COLO668 (cell line): ENCODE results near the gene TREM1.

Experiments
- DNase-seq: peaks from one replicate; lab custom pipeline; 2025; ENCODE audit not compliant: unreplicated experiment; lab: John Stamatoyannopoulos, UW

Gene TREM1

GRCh38 chr6:41286544-41287346 lies at the start of gene TREM1:
Gene TREM1 (minus strand): TSS chr6:41286682. CDS start chr6:41286655, 27 bp downstream.
- DNase-seq: no peak

GRCh38 chr6:41335943-41336342 lies 49.5 kb upstream of the TREM1 start:
- DNase-seq: no peak

DNA sequence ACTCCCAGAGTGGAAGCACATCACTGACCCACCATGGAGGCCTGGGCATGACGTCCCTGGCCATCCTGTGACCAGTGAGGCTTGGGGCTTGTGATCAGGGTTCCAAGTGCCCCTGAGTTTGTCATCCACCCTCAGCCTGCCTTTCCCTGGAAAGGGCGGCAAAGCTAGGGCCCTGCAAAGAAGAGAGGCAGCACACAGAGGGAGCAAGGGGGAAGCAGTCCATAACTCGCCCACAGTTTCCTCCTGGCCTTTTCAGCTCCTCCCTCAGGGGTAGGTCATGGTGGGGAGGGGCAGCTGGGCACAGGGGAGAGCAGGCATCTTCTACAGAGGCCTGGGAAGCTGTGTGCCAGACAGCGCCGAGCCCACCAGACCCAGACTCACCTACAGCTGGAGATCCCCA lies 48.8 kb upstream of the TREM1 start, which contains the start of gene NCR2:
Gene NCR2 (plus strand): TSS at position 313 of the 400 bp plus-strand sequence. CDS start 269 bp downstream, outside the sequence.
- DNase-seq: no peak

GRCh38 chr6:41334482-41335040 lies 48.1 kb upstream of the TREM1 start:
- DNase-seq: no peak

DNA sequence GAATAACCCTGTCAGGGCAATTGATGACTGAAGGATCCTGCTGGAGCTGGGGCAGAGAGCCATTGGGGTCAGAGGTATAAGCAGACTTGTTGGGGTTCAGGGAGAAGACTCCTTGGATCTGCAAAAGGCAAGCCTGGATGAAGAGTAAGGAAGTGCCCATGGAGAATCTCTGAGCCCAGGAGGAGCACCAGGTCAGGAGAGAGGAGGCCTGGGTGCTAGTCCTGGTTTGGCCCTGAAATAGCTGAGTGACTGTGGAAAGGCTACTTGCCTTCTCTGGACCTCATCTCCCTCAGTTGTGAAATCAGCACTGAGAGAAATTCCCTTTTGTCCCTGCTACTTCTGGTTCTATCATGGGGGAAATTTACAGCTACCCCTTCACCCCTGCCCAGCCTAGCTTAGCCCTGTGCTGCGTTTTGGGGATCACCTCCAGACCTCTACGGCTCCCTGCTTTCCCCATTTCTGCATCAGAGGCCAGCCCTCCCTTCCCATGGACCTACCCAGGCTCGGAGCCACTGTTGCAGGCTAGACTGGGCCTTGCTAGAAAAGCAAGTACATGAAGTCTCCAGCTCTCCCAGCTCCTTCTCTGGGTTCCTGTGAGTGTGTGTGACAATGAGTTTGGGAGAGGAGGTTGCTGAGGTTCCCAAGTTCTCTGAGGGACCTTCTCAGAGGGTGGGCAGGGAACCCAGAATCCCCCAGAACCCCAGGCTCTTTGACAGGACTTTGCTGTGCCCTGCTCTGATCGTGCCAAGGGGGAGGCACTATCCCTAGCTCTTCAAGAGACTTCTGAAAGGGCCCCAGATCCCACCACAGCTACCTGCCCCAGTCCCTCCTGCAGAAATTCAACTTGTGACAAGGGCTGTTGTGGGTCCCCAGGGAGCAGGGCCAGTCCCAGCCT lies 46.6 kb upstream of the TREM1 start:
- no peak for DNase-seq

GRCh38 chr6:41332241-41332640 lies 45.8 kb upstream of the TREM1 start:
- no peak for DNase-seq

DNA sequence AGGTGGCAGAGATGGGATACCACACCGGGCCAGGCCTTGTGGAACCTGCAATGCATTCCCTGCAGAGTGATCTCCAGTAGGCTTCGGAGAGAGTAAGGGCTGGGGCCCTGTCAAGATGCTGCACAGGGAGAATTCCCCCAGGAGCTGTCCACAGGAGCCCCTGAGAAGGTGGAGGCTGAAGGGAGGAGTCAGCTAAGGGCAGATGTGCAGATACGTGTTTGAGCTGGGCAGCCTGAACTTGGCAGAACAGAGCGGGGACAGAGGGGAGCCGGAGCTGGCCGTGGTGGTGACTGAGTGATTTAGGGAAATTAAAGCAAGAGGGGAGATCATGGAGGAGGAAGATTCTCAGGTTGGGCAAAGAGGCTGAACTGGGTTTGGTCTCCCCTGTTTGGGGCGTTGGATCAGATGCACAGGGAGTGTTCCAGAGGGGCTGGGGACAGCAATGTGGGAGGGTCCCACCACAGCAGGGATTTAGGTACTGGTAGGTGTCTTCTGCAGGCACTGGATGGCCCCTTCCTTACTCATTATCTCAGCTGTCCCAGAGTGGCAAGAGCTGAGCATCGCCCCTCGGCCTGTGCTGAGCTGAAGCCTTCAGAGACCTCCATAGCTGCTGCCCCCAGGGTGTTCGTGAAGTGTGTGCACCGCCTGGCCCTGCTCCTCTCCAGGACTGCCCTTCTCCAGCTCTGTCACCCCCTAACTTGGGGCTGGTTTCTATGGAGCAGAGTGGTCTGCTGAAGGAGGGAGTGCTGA lies 45.1 kb upstream of the TREM1 start:
- no peak for DNase-seq

- no peak for DNase-seq
These were observed 40.7 kb upstream of the TREM1 start for GRCh38 chr6:41327177-41327576.

GRCh38 chr6:41326092-41326491 lies 39.6 kb upstream of the TREM1 start:
- no peak for DNase-seq

- no peak for DNase-seq
These were observed 39.1 kb upstream of the TREM1 start for GRCh38 chr6:41325446-41326066.

DNA sequence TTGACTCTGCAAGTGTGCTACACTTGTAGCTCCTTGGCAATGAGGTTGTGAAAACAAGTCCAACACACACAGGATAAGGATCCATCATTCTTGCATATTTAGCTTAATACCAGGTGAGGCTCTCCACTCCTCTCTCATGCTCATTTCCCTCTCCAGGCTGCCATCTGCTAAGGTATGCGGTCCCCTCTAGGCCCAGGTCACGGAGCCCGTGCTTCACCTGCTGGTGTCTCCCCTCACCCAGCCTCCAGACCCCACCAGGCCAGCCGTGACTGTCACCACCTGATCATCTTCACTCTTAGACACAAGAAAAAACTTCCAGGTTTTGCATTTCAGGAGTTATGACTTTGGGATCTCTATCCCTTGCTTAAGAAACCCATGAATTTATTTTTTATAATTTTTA lies 34.7 kb upstream of the TREM1 start:
- no peak for DNase-seq

DNA sequence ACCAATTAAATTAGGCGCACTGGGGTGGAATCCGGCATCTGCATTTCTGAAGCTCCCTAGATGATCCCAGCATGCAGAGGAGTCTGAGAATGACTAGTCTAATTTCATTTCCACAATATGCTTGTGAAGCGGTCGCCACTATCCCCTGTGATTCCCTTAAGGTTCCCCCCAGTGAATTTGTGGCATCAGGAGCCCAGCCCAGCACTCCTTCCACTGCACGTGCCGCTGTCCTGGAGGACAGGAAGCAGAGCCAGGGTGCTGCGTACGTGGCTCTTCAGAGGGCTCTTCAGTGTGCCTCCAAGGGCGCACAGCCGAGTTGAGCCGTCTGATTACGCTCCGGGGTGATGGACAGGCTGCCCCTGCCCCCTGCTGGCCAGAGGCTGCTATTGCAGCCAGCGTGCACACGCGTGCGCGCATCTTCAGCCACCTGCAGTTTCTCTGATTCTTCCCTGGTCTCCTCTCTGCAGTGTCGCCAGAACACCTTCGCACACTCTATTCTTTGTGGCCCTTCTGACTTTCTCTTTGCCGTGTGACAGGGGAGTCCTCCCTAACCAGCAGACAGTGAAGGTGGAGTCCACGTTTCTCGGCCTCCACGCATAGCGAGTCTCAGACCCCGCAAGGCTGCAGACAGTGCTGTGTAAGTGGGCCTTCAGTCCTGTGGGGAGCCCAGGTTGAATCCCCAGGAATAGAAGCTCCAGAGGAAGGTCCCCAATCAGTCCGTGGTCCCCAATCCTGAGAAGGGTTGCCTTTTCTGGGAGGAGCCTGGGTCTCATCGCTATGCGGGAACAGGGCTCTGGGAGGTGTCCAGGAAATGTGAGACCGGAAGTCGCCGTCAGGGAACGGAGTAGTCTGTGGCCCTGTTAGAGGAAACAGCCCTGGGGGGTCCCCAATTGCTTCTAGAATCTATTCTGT lies 32.4 kb upstream of the TREM1 start:
- peak; percentile 88 for DNase-seq

GRCh38 chr6:41318261-41318653 lies 31.8 kb upstream of the TREM1 start:
- DNase-seq: no peak

- no peak for DNase-seq
These were observed 29.6 kb upstream of the TREM1 start for GRCh38 chr6:41315943-41316620.

DNA sequence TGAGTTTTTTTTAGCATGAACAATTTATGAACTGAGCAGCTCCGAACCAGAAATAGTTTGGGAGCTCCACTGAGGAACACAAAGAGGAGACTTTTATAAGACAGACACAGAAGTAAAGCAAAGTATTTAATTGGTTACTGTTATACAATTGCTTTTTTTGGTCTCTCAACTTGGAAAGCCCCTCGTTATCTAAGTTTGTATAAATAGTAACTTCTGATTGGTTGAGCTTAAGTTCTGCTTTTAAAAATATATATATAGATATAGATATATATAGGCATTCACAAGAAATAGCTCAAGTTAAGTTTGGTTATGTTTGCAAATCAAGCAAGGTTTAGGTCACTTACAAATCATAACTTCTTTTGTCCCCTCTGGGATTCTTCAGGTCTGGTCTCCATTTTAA lies 28.7 kb upstream of the TREM1 start:
- no peak for DNase-seq

DNA sequence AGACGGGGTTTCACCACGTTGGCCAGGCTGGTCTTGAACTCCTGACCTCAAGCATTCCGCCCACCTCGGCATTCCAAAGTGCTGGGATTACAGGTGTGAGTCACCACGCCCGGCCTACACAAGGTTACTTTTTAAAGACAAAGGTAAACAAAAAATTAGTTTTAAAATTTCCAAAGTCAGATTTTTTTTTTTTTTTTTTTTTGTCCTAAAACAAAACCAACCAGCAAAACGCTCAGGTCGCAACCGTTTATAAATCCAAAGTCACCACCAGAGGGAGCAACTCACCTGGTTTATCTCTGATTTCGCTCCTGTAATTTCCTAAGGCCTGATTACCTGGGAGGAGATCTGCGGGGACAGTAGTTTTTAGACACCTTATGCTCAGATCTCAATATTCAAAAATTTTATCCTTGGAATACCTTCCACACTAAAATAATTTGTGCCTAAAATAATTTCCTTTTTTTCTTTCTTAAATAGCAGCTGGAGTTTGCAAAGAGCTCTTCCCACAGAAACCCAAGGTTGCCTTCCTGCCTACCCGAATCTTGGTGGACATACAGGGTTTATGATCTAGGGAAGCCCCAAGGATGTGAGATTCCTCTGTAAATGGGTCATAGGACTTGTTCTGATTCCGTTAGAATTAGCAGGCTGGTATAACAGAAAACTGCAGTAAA lies 19.8 kb upstream of the TREM1 start:
- peak; percentile 41 for DNase-seq

GRCh38 chr6:41302638-41303037 lies 16.2 kb upstream of the TREM1 start:
- no peak for DNase-seq

DNA sequence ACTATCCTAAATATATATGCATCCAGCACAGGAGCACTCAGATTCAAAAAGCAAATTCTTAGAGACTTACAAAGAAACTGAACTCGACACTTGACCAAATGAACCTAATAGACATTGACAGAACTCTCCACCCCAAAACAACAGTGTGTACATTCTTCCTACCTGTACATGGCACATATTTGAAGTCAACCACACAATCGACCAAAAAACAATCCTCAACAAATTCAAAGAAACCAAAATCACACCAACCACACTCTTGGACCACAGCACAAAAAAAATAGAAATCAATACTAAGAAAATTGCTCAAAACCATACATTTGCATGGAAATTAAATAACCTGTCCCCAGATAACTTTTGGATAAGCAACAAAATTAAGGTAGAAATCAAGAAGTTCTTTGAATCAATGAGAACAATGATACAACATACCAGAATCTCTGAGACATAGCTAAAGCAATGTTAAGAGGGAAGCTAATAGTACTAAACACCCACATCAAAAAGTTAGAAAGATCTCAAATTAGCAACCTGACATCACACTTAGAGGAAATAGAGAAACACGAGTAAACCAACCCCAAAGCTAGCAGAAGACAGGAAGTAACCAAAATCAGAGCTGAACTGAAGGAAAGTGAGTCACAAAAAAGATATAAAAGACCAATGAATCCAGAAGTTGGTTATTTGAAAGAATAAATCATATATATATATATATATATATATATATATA lies 12.5 kb upstream of the TREM1 start:
- DNase-seq: no peak
